ENCODE results near the gene ST3GAL6. TPM values are rescaled to one million over a fixed set of nuclear protein-coding genes. Genes with fewer than 3 reads are reported as not detected.

The ST3GAL6 gene
- total and polyA plus RNA-seq, 10 of the 15 experiments (the other 5 are each of a cell fraction or from before 2014, with no cell fraction given): 19.5 to 41.2 (median 37.4) TPM

DNA sequence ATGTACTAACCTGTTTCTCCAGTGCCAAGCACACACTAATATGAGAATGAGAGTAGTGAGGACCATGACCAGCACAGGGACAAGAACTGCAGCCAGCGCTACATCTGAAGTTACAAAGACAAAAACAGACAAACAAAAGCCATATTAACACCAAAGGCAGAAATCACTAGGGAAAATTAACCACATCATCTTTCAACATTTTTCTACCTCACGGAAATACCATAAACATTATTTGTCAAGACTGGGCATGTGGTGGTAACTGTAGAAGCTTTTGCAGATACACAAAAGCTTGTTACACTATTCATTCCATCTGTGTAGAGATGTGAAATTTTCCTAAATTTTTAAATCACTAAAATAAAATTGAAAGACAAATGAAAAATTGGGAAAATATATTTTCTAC lies 44.9 kb downstream of the ST3GAL6 start (continued):
- TF ChIP-seq ELK1 (IDR thresholded peaks at IDR 0.05; ENCODE audit: low read depth, low read length): no peak
- TF ChIP-seq POLR2AphosphoS5 (IDR thresholded peaks at IDR 0.05; ENCODE audit: low read length): no peak
- no peak for TF ChIP-seq RFX5 (IDR thresholded peaks at IDR 0.05; ENCODE audit: low read depth, low read length)
- TF ChIP-seq TBL1XR1 (IDR thresholded peaks at IDR 0.05; ENCODE audit: low read depth, low read length): no peak
- no peak for TF ChIP-seq NFIC (IDR thresholded peaks at IDR 0.05; ENCODE audit: low read depth, low read length)
- TF ChIP-seq ASH2L (IDR thresholded peaks at IDR 0.05; ENCODE audit: borderline replicate concordance, low read depth): no peak
- no peak for TF ChIP-seq HSF1 (IDR thresholded peaks at IDR 0.05; ENCODE audit: low read depth, low read length)

GRCh38 chr3:98809557-98809956 lies 46.4 kb downstream of the ST3GAL6 start:
- intact Hi-C loops (cut with micrococcal nuclease; ENCODE audit: unreplicated experiment) (loop anchor here (1.0 kb wide), 1 partner anchor 209 kb away; no protein-coding TSS in a partner anchor), in situ Hi-C loops (cut with MboI) (loop anchor here (25.0 kb wide), 1 partner anchor 472 kb away; no protein-coding TSS in a partner anchor)
- FAIRE-seq (no peak), DNase-seq (ENCODE audit: low read depth, low spot score) (no peak), ATAC-seq (peak; percentile 72)
- CTCF ChIA-PET: interaction anchor here (0.7 to 9.4 kb wide), 7 partner anchors 8 to 480 kb away, joined by 3 to 373 read pairs (median 3); partner anchors contain the start of gene CPOX
- SMC1A ChIA-PET (ENCODE audit: uncharacterized antibody, unreplicated experiment): interaction anchor here (0.9 to 10.2 kb wide), 13 partner anchors 11 to 770 kb away, joined by 3 to 408 read pairs (median 4); partner anchors contain the start of gene CPOX
- Histone ChIP-seq H3K4me1 (ENCODE audit: control insufficient read depth, insufficient read depth, low read length) (no peaks in the 10 kb centered on the region), H3K27ac (ENCODE audit: control insufficient read depth, insufficient read depth) (no peak overlapping the region), H3K9ac (ENCODE audit: control insufficient read depth, insufficient read depth, low read length) (no peak overlapping the region), H3K27me3 (replicated peaks in 1 of 2; ENCODE audit: control insufficient read depth in 2 of 2, insufficient read depth in 2 of 2, low read length in 1 of 2) (no peaks in the 10 kb centered on the region), H3K4me2 (ENCODE audit: control insufficient read depth, insufficient read depth) (no peak overlapping the region), H2AFZ (ENCODE audit: control insufficient read depth, low read depth, low read length) (no peak overlapping the region), H3K79me2 (ENCODE audit: control insufficient read depth, insufficient read depth, low read length) (no peaks in the 10 kb centered on the region), H3K9me3 (replicated peaks; ENCODE audit: control insufficient read depth, insufficient read depth, low read length) (no peaks in the 10 kb centered on the region), H4K20me1 (ENCODE audit: control insufficient read depth, insufficient read depth) (no peaks in the 10 kb centered on the region), H3K36me3 (ENCODE audit: control insufficient read depth in 2 of 2, insufficient read depth in 2 of 2, low read length in 1 of 2) (no peaks in the 10 kb centered on the region), H3K4me3 (no peak overlapping the region)
- POLR2A ChIA-PET: interaction anchor here (0.9 kb wide), 1 partner anchor 207 kb away, joined by 3 read pairs; no protein-coding TSS in a partner anchor
- no TSS peak for BruUV-seq (replicated peaks)
- RAD21 ChIA-PET (ENCODE audit: unreplicated experiment): interaction anchor here (1.0 to 9.4 kb wide), 11 partner anchors 16 to 273 kb away, joined by 3 to 224 read pairs (median 4); no protein-coding TSS in a partner anchor
- 57% methylated on average over 3 of the region's 3 CpGs for WGBS (ENCODE audit: insufficient coverage, insufficient replicate concordance, low lambda C conversion rate, missing lambda C conversion rate)
- TF ChIP-seq KDM1A (IDR thresholded peaks at IDR 0.05; ENCODE audit: borderline replicate concordance): no peak
- TF ChIP-seq EED (IDR thresholded peaks at IDR 0.05; ENCODE audit: low read depth): peak; percentile 70
- no peak for TF ChIP-seq EP300 (IDR thresholded peaks at IDR 0.05; ENCODE audit: borderline replicate concordance in 1 of 2, control insufficient read depth in 1 of 2, low read depth in 2 of 2, low read length in 2 of 2)
- no peak for TF ChIP-seq SUZ12 (IDR thresholded peaks at IDR 0.05; ENCODE audit: unreplicated experiment)
- no peak for TF ChIP-seq HSF1 (IDR thresholded peaks at IDR 0.05; ENCODE audit: low read depth, low read length)
- TF ChIP-seq ZBED1 (IDR thresholded peaks at IDR 0.05; ENCODE audit: borderline replicate concordance): peak; percentile 59; the same call in 1 of the 2 replicates
- TF ChIP-seq ATF7 (IDR thresholded peaks at IDR 0.05; ENCODE audit: low read depth): peak; percentile 45; the same call in 1 of the 2 replicates
- no peak for TF ChIP-seq ZNF217 (IDR thresholded peaks at IDR 0.05)
- 0 out of 2 replicates have a peak, but pooled peaks have one; percentile 25 for TF ChIP-seq TCF12 (IDR thresholded peaks at IDR 0.05; ENCODE audit: low read depth, low read length)
- no peak for TF ChIP-seq SP1 (IDR thresholded peaks at IDR 0.05; ENCODE audit: low read depth, low read length)
- no peak for TF ChIP-seq CBX5 (IDR thresholded peaks at IDR 0.05; ENCODE audit: low read depth)
- TF ChIP-seq NBN (IDR thresholded peaks at IDR 0.05): no peak
- TF ChIP-seq, protein P1, sequence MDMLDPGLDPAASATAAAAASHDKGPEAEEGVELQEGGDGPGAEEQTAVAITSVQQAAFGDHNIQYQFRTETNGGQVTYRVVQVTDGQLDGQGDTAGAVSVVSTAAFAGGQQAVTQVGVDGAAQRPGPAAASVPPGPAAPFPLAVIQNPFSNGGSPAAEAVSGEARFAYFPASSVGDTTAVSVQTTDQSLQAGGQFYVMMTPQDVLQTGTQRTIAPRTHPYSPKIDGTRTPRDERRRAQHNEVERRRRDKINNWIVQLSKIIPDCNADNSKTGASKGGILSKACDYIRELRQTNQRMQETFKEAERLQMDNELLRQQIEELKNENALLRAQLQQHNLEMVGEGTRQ (IDR thresholded peaks at IDR 0.05; ENCODE audit: borderline replicate concordance, low read depth, low read length): no peak
- TF ChIP-seq CBFB (IDR thresholded peaks at IDR 0.05; ENCODE audit: low read depth): no peak
